DOHH2 (cell line): ENCODE measurements around the gene ASPSCR1.
"Not testable (repeated sequence)": the region's sequence is repeated elsewhere in the genome, so short reads cannot be mapped to it uniquely, and the experiment has no call there.

Experiments
- H3F3A ChIP-seq: fragments of 200-600 bp; sonication (generic), shearing (Covaris generic); 2 replicates; pipeline ENCODE4 v1.6.0; 2016; ENCODE audit warnings: antibody characterized with exemption, mild to moderate bottlenecking; ENCODE audit not compliant: control insufficient read depth, insufficient read depth
- H3K27ac ChIP-seq: fragments of 200-600 bp; sonication (generic); 2 replicates; pipeline ENCODE4 v1.5.1; 2014; ENCODE audit warnings: low read depth, mild to moderate bottlenecking, low read length, moderate library complexity
- H3K27me3 ChIP-seq: fragments of 200-600 bp; sonication (generic); 2 replicates; pipeline ENCODE4 v1.6.1; 2014; ENCODE audit warnings: mild to moderate bottlenecking, low read length, mixed read lengths; ENCODE audit not compliant: control insufficient read depth
- H3K36me3 ChIP-seq: fragments of 200-600 bp; sonication (generic); 2 replicates; pipeline ENCODE4 v1.6.1; 2014; ENCODE audit warnings: mild to moderate bottlenecking, low read length, moderate library complexity, mixed read lengths; ENCODE audit not compliant: control insufficient read depth
- H3K4me1 ChIP-seq: fragments of 200-600 bp; sonication (generic); 2 replicates; pipeline ENCODE4 v1.6.1; 2014; ENCODE audit warnings: mild to moderate bottlenecking, low read length, mixed read lengths; ENCODE audit not compliant: control insufficient read depth
- H3K4me2 ChIP-seq: fragments of 200-600 bp; sonication (generic); 2 replicates; pipeline ENCODE4 v1.6.0; 2014; ENCODE audit warnings: mild to moderate bottlenecking, low read length, moderate library complexity
- H3K4me3 ChIP-seq: fragments of 200-600 bp; sonication (generic); 2 replicates; pipeline ENCODE4 v1.5.1; 2014; ENCODE audit warnings: mild to moderate bottlenecking, low read length, mixed read lengths
- H3K79me2 ChIP-seq: fragments of 200-600 bp; sonication (generic); 2 replicates; pipeline ENCODE4 v1.6.1; 2014; ENCODE audit warnings: mild to moderate bottlenecking, low read length, mixed read lengths; ENCODE audit not compliant: control insufficient read depth
- H3K9me2 ChIP-seq: fragments of 200-600 bp; sonication (generic); replicated peaks from 2 replicates; pipeline ENCODE4 v1.6.1; 2014; ENCODE audit warnings: mild to moderate bottlenecking, low read length, mixed read lengths; ENCODE audit not compliant: control insufficient read depth
- H3K9me3 ChIP-seq: fragments of 200-600 bp; sonication (generic); 2 replicates; pipeline ENCODE4 v1.6.1; 2014; ENCODE audit warnings: antibody characterized with exemption, low read length, mixed read lengths; ENCODE audit not compliant: control insufficient read depth, insufficient read depth
- H4K20me1 ChIP-seq: fragments of 200-600 bp; sonication (generic); 2 replicates; pipeline ENCODE4 v1.6.0; 2014; ENCODE audit warnings: low read depth, mild to moderate bottlenecking, antibody characterized with exemption, low read length, moderate library complexity; ENCODE audit not compliant: control insufficient read depth, insufficient read depth
- CTCF ChIP-seq: fragments of 200-600 bp; sonication (generic); IDR thresholded peaks from one replicate; pipeline ENCODE4 v1.5.1; 2014; ENCODE audit warnings: antibody characterized with exemption, mild to moderate bottlenecking, low read depth, low read length; ENCODE audit not compliant: poor library complexity, severe bottlenecking
- EZH2phosphoT487 ChIP-seq: fragments of 200-600 bp; sonication (generic); IDR thresholded peaks from 2 replicates; pipeline ENCODE4 v1.6.1; 2017; ENCODE audit warnings: borderline replicate concordance, mild to moderate bottlenecking, antibody characterized with exemption, low read length, moderate library complexity, mixed read lengths

ASPSCR1 gene

GRCh38 chr17:81980122-81980521, 2.7 kb downstream of the ASPSCR1 start:
- H3K4me3 ChIP-seq = no peak overlapping the region
- no peaks in the 10 kb centered on the region for H3K9me3 ChIP-seq
- H3K4me1 ChIP-seq = peaks cover 16% of the 10 kb centered on the region
- H3K9me2 ChIP-seq = no peaks in the 10 kb centered on the region
- H3K27me3 ChIP-seq = no peaks in the 10 kb centered on the region
- H3K4me2 ChIP-seq = no peak overlapping the region
- H3K79me2 ChIP-seq = peaks cover 10% of the 10 kb centered on the region
- H3K36me3 ChIP-seq = peaks cover 16% of the 10 kb centered on the region; the same call in 1 of the 2 replicates
- no peak for TF ChIP-seq CTCF
- no peak for TF ChIP-seq EZH2phosphoT487
- no peaks in the 10 kb centered on the region for H4K20me1 ChIP-seq
- no peaks in the 10 kb centered on the region; the same call in 1 of the 2 replicates for H3F3A ChIP-seq
- H3K27ac ChIP-seq = no peak overlapping the region

- TF ChIP-seq CTCF = no peak
- TF ChIP-seq EZH2phosphoT487 = no peak
- peaks cover 23% of the 10 kb centered on the region; the same call in 1 of the 2 replicates for H3K36me3 ChIP-seq
- H3K79me2 ChIP-seq = peaks cover 10% of the 10 kb centered on the region
- H3K27me3 ChIP-seq = no peaks in the 10 kb centered on the region
- no peaks in the 10 kb centered on the region for H3K9me2 ChIP-seq
- H3F3A ChIP-seq = no peaks in the 10 kb centered on the region; the same call in 1 of the 2 replicates
- no peak overlapping the region for H3K27ac ChIP-seq
- H3K9me3 ChIP-seq = no peaks in the 10 kb centered on the region
- H3K4me2 ChIP-seq = no peak overlapping the region
- no peak overlapping the region for H3K4me3 ChIP-seq
- no peaks in the 10 kb centered on the region for H4K20me1 ChIP-seq
- H3K4me1 ChIP-seq = peaks cover 16% of the 10 kb centered on the region
Measured at GRCh38 chr17:81980707-81981343, 3.4 kb downstream of the ASPSCR1 start.

GRCh38 chr17:81981511-81981910, 4.1 kb downstream of the ASPSCR1 start:
- H3F3A ChIP-seq, H3K9me3 ChIP-seq, H3K4me2 ChIP-seq, H3K27ac ChIP-seq, H4K20me1 ChIP-seq, H3K4me3 ChIP-seq, H3K27me3 ChIP-seq, H3K9me2 ChIP-seq, H3K79me2 ChIP-seq: not testable (repeated sequence)
- peaks cover 12% of the 10 kb centered on the region for H3K4me1 ChIP-seq
- peaks cover 23% of the 10 kb centered on the region; the same call in 1 of the 2 replicates for H3K36me3 ChIP-seq

GRCh38 chr17:81983011-81983638, 5.7 kb downstream of the ASPSCR1 start:
- no peak for TF ChIP-seq EZH2phosphoT487
- no peak for TF ChIP-seq CTCF
- H3K4me3 ChIP-seq = no peak overlapping the region
- H3K27me3 ChIP-seq = no peaks in the 10 kb centered on the region
- peaks cover 7% of the 10 kb centered on the region for H3K4me1 ChIP-seq
- H3F3A ChIP-seq = no peaks in the 10 kb centered on the region; the same call in 1 of the 2 replicates
- H3K4me2 ChIP-seq = no peak overlapping the region
- H3K9me2 ChIP-seq = no peaks in the 10 kb centered on the region
- no peaks in the 10 kb centered on the region for H4K20me1 ChIP-seq
- H3K36me3 ChIP-seq = peaks cover 23% of the 10 kb centered on the region; the same call in 1 of the 2 replicates
- H3K79me2 ChIP-seq = peaks cover 4% of the 10 kb centered on the region
- no peak overlapping the region for H3K27ac ChIP-seq
- H3K9me3 ChIP-seq = no peaks in the 10 kb centered on the region
